Measurements from ENCODE around the gene GPX4. TPM values are rescaled to one million over a fixed set of nuclear protein-coding genes. Genes with fewer than 3 reads are reported as not detected.
A peak's percentile ranks its signal among the peaks of the same experiment; 100 is the strongest.

Gene GPX4
- polyA plus RNA-seq, 3 donors, result 459 to 508 (median 493) TPM

DNA sequence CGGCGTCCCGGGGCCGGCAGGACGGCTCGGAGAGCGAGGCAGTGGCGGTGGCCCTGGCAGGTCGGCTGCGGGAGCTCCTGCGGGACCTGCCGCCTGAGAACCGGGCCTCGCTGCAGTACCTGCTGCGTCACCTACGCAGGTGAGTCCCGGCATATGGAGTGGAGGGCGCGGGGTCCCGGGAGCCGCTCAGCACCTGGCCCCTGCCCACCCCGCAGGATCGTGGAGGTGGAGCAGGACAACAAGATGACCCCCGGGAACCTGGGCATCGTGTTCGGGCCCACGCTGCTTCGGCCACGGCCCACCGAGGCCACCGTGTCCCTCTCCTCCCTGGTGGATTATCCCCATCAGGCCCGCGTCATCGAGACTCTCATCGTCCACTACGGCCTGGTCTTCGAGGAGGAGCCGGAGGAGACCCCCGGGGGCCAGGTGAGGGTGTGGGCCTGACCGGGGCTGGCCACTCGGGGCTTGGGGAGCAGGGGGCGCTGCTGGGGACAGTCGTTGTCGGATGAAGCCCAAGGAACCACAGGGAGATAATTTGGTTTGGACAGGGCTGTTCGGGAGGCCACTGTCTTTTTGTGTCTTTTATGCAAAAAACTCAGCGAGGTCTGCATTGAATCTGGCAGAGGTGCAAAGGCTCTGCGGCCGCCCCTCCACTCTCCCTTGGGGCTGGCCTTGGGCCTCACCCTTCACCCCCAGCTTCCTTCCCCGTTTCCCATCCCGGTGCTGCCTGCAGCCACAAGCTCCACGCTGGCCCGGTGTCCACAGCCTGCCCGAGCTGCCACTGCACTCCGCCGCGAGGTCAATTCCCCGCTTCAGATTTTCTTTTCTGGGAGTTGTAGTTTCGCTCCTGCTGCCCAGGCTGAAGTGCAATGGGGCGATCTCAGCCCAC lies 20.6 kb upstream of the GPX4 start:
- peak overlapping the region in 1 of 2 donors; percentile 51 for H3K27ac ChIP-seq (ENCODE audit: low read depth in 1 of 2, low read length in 2 of 2)
- H3K4me1 ChIP-seq (ENCODE audit: control insufficient read depth in 1 of 2, insufficient read depth in 2 of 2, low read length in 2 of 2), result peaks cover 51 to 79% of the 10 kb centered on the region in 2 donors
- TF ChIP-seq, protein P1, sequence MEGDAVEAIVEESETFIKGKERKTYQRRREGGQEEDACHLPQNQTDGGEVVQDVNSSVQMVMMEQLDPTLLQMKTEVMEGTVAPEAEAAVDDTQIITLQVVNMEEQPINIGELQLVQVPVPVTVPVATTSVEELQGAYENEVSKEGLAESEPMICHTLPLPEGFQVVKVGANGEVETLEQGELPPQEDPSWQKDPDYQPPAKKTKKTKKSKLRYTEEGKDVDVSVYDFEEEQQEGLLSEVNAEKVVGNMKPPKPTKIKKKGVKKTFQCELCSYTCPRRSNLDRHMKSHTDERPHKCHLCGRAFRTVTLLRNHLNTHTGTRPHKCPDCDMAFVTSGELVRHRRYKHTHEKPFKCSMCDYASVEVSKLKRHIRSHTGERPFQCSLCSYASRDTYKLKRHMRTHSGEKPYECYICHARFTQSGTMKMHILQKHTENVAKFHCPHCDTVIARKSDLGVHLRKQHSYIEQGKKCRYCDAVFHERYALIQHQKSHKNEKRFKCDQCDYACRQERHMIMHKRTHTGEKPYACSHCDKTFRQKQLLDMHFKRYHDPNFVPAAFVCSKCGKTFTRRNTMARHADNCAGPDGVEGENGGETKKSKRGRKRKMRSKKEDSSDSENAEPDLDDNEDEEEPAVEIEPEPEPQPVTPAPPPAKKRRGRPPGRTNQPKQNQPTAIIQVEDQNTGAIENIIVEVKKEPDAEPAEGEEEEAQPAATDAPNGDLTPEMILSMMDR (IDR thresholded peaks at IDR 0.05), result no peak
- 87% methylated on average over 50 of the region's 59 CpGs for whole genome bisulfite sequencing (ENCODE audit: insufficient coverage)
- intact Hi-C loops (cut with micrococcal nuclease), result no loop called here
- H3K9me3 ChIP-seq (replicated peaks in 1 of 2; ENCODE audit: control insufficient read depth in 1 of 2, insufficient read depth in 1 of 2, low read length in 2 of 2), result no peaks in the 10 kb centered on the region
- Mint-ChIP-seq H3K27me3 (ENCODE audit: low read depth in 3 of 3) (peaks cover 0 to 5% (median 0%) of the 10 kb centered on the region in 3 donors), H3K9me3 (no peaks in the 10 kb centered on the region), H3K4me3 (no peak overlapping the region), H3K36me3 (peaks cover 52 to 85% of the 10 kb centered on the region in 2 donors), H3K4me1 (peaks cover 49% of the 10 kb centered on the region), H3K27ac (peak overlapping the region in 3 of 7 donors; percentile 32 to 43 (median 37))
- H3K4me3 ChIP-seq (replicated peaks in 1 of 3; ENCODE audit: low read depth in 2 of 3, low read length in 3 of 3), result no peak overlapping the region
- H4K20me1 ChIP-seq (ENCODE audit: insufficient read depth, low read length), result peaks cover 100% of the 10 kb centered on the region
- peaks cover 79% of the 10 kb centered on the region for H3K79me2 ChIP-seq (ENCODE audit: insufficient read depth, low read length)
- H3K27me3 ChIP-seq (ENCODE audit: control insufficient read depth in 2 of 2, insufficient read depth in 2 of 2, low read length in 2 of 2), result no peaks in the 10 kb centered on the region
- no peak overlapping the region for H3K4me2 ChIP-seq (replicated peaks; ENCODE audit: extremely low read depth, low read length, poor library complexity, severe bottlenecking)
- no peak overlapping the region for H3K9ac ChIP-seq (ENCODE audit: insufficient read depth, low read length, poor library complexity, severe bottlenecking)
- H3K36me3 ChIP-seq (replicated peaks in 1 of 2; ENCODE audit: control insufficient read depth in 1 of 2, insufficient read depth in 2 of 2, low read length in 2 of 2), result peaks cover 81 to 82% of the 10 kb centered on the region in 2 donors
- no peak overlapping the region for H2AFZ ChIP-seq (ENCODE audit: insufficient read depth, low read depth, low read length, poor library complexity, severe bottlenecking)
- no peak for DNase-seq

DNA sequence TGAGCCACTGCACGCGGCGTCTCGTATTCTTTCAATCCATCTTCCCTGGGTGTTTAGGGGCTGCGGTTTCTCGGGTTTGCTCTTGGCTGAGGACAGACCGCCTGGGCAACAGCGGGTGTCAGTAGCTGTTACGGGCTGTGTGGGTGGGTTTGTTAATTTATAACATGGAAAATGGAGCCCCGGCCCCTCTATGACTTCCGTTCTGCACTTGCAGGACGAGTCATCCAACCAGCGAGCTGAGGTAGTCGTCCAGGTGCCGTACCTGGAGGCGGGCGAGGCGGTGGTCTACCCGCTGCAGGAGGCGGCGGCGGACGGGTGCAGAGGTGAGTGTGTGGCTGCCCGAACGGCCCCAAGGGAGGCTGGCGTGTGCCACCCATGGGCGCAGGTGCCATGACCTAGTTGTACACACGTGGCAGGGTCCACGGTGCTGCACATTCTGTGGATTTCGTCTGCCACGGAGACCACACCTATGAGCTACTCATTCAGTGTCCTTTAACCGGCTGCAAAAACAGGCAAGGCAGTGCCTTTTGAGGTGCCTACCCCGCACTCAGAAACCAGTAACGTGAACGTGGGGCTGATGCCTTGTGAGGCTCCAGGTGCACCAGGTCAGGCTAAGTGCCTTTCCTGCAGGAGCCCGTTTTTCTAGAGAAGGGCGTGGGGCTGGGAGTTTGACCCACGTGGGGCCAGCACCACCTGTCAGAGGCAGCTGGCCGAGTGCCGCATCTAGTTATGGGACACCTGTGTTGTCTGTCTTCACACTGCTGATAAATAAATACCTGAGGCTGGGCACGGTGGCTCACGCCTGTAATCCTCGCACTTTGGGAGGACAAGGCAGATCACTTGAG lies 19.5 kb upstream of the GPX4 start:
- Mint-ChIP-seq H3K9me3 (no peaks in the 10 kb centered on the region), H3K4me3 (no peak overlapping the region), H3K4me1 (peaks cover 60% of the 10 kb centered on the region), H3K36me3 (peaks cover 50 to 79% of the 10 kb centered on the region in 2 donors), H3K27me3 (ENCODE audit: low read depth in 3 of 3) (peaks cover 0 to 5% (median 0%) of the 10 kb centered on the region in 3 donors), H3K27ac (peak overlapping the region in 4 of 7 donors; percentile 36 to 89 (median 74))
- Histone ChIP-seq H3K27ac (ENCODE audit: low read depth in 1 of 2, low read length in 2 of 2) (peak overlapping the region in 1 of 2 donors; percentile 97), H3K79me2 (ENCODE audit: insufficient read depth, low read length) (peaks cover 72% of the 10 kb centered on the region), H3K9ac (ENCODE audit: insufficient read depth, low read length, poor library complexity, severe bottlenecking) (no peak overlapping the region), H3K9me3 (replicated peaks in 1 of 2; ENCODE audit: control insufficient read depth in 1 of 2, insufficient read depth in 1 of 2, low read length in 2 of 2) (no peaks in the 10 kb centered on the region), H3K4me3 (replicated peaks in 1 of 3; ENCODE audit: low read depth in 2 of 3, low read length in 3 of 3) (no peak overlapping the region), H4K20me1 (ENCODE audit: insufficient read depth, low read length) (peaks cover 98% of the 10 kb centered on the region), H3K36me3 (replicated peaks in 1 of 2; ENCODE audit: control insufficient read depth in 1 of 2, insufficient read depth in 2 of 2, low read length in 2 of 2) (peaks cover 79 to 83% of the 10 kb centered on the region in 2 donors), H3K27me3 (ENCODE audit: control insufficient read depth in 2 of 2, insufficient read depth in 2 of 2, low read length in 2 of 2) (no peaks in the 10 kb centered on the region), H3K4me1 (ENCODE audit: control insufficient read depth in 1 of 2, insufficient read depth in 2 of 2, low read length in 2 of 2) (peaks cover 62 to 88% of the 10 kb centered on the region in 2 donors), H3K4me2 (replicated peaks; ENCODE audit: extremely low read depth, low read length, poor library complexity, severe bottlenecking) (no peak overlapping the region), H2AFZ (ENCODE audit: insufficient read depth, low read depth, low read length, poor library complexity, severe bottlenecking) (no peak overlapping the region)
- no peak for DNase-seq
- TF ChIP-seq, protein P1 (IDR thresholded peaks at IDR 0.05), result no peak
- WGBS (ENCODE audit: insufficient coverage), result 95% methylated on average over 29 of the region's 43 CpGs
- intact Hi-C loops (cut with micrococcal nuclease), result no loop called here

Measured in CD14-positive monocyte (primary cell).